B cell (primary cell): Measurements from ENCODE around the gene GOLGA6L10. TPM values are rescaled to one million over a fixed set of nuclear protein-coding genes. Genes with fewer than 3 reads are reported as not detected.
"Not testable (repeated sequence)": the region's sequence is repeated elsewhere in the genome, so short reads cannot be mapped to it uniquely, and the experiment has no call there.

ENCODE experiments used
- ATAC-seq: fragments of 200-7000 bp; cut with Tn5 transposase; one replicate; pipeline ENCODE4 v1.10.0; 2021; ENCODE audit warnings: low read depth, mild to moderate bottlenecking, moderate number of reproducible peaks, moderate library complexity
- CTCF ChIA-PET: fragments of 350-600 bp; sonication (Branson Sonifier 250); formaldehyde crosslinking; loops from one replicate; lab custom pipeline; 2021; ENCODE audit warnings: antibody characterized with exemption, inconsistent platforms; lab: Charles Lee
- POLR2A ChIA-PET: fragments of 350-600 bp; sonication (Branson Sonifier 250); formaldehyde crosslinking; loops from one replicate; lab custom pipeline; 2021; ENCODE audit warnings: antibody characterized with exemption; lab: Charles Lee
- DNase-seq: peaks from one replicate; pipeline ENCODE4 v3.0.0; 2013
- H2AFZ ChIP-seq: 2 replicates; pipeline ENCODE4 v1.6.1; 2012; ENCODE audit warnings: mild to moderate bottlenecking, low read depth, low read length; ENCODE audit not compliant: insufficient read depth, poor library complexity, severe bottlenecking
- H3K27ac ChIP-seq, 2 donors: 1 replicate in 1 of 2; 2 replicates in 1 of 2; pipeline ENCODE4 v1.5.1; 2012 to 2013; ENCODE audit warnings: low read length in 2 of 2, mild to moderate bottlenecking in 2 of 2, moderate library complexity in 1 of 2
- H3K27me3 ChIP-seq, 4 experiments: fragments of 200-600 bp in 1 of 4; sonication (generic) in 1 of 4; replicated peaks in 1 of 4; 1 replicate in 2 of 4; 2 replicates in 2 of 4; pipeline versions ENCODE4 v1.6.1 to v1.7.0; 2013 to 2016; ENCODE audit warnings: low read length in 3 of 4, mild to moderate bottlenecking in 2 of 4, mixed read lengths in 1 of 4, moderate library complexity in 1 of 4; ENCODE audit not compliant: insufficient read depth in 4 of 4, control insufficient read depth in 3 of 4; ENCODE audit errors: control extremely low read depth in 1 of 4
- H3K36me3 ChIP-seq, 2 experiments: replicated peaks in 1 of 2; 1 replicate in 1 of 2; 2 replicates in 1 of 2; pipeline versions ENCODE4 v1.6.1 to v1.7.1; 2013; ENCODE audit warnings: low read length in 1 of 2; ENCODE audit not compliant: insufficient read depth in 2 of 2, control insufficient read depth in 1 of 2; ENCODE audit errors: control extremely low read depth in 1 of 2, extremely low read depth in 1 of 2
- H3K4me1 ChIP-seq, 2 donors: fragments of 200-600 bp in 1 of 2; sonication (generic) in 1 of 2; 1 replicate in 1 of 2; 2 replicates in 1 of 2; pipeline versions ENCODE4 v1.5.1 to v1.6.1; 2013 to 2017; ENCODE audit warnings: low read length in 2 of 2; ENCODE audit not compliant: control insufficient read depth in 2 of 2, insufficient read depth in 2 of 2
- H3K4me2 ChIP-seq: replicated peaks from 2 replicates; pipeline ENCODE3; 2012; ENCODE audit warnings: mild to moderate bottlenecking, low read depth, low read length; ENCODE audit not compliant: poor library complexity, severe bottlenecking
- H3K4me3 ChIP-seq, 5 experiments: fragments of 200-600 bp in 1 of 5; sonication (generic) in 1 of 5; 1 replicate in 3 of 5; 2 replicates in 2 of 5; pipeline versions ENCODE4 v1.5.1 to v1.7.0; 2011 to 2016; ENCODE audit warnings: low read length in 4 of 5, mild to moderate bottlenecking in 4 of 5, low read depth in 2 of 5, control low read depth in 1 of 5, moderate library complexity in 1 of 5; ENCODE audit not compliant: insufficient read depth in 1 of 5; ENCODE audit errors: control extremely low read depth in 1 of 5, extremely low read depth in 1 of 5
- H3K79me2 ChIP-seq: fragments of 200-600 bp; sonication (generic); one replicate; pipeline ENCODE4 v1.6.0; 2016; ENCODE audit warnings: low read length; ENCODE audit not compliant: control insufficient read depth, insufficient read depth
- H3K9ac ChIP-seq: fragments of 200-600 bp; sonication (generic); 2 replicates; pipeline ENCODE4 v1.6.1; 2017; ENCODE audit warnings: mild to moderate bottlenecking, low read length, moderate library complexity
- H3K9me3 ChIP-seq, 3 donors: one replicate each; pipeline versions ENCODE4 v1.6.1 to v1.7.1; 2013; ENCODE audit warnings: low read length in 2 of 3; ENCODE audit not compliant: control insufficient read depth in 2 of 3, insufficient read depth in 1 of 3; ENCODE audit errors: control extremely low read depth in 1 of 3
- H4K20me1 ChIP-seq: 2 replicates; pipeline ENCODE4 v1.6.0; 2012; ENCODE audit warnings: mild to moderate bottlenecking, low read length; ENCODE audit not compliant: insufficient read depth, control insufficient read depth, poor library complexity, severe bottlenecking
- H3K27ac Mint-ChIP-seq: one replicate; pipeline ENCODE4 v1.8.0; 2021; ENCODE audit warnings: mixed read lengths
- H3K27me3 Mint-ChIP-seq: one replicate; pipeline ENCODE4 v1.8.0; 2021; ENCODE audit warnings: mixed read lengths
- H3K4me1 Mint-ChIP-seq: one replicate; pipeline ENCODE4 v1.8.0; 2021; ENCODE audit warnings: mixed read lengths
- H3K4me3 Mint-ChIP-seq: one replicate; pipeline ENCODE4 v1.8.0; 2021; ENCODE audit warnings: mixed read lengths
- H3K9me3 Mint-ChIP-seq: one replicate; pipeline ENCODE4 v1.8.0; 2022; ENCODE audit warnings: mixed read lengths; ENCODE audit not compliant: insufficient read depth
- EZH2 ChIP-seq: IDR thresholded peaks from 2 replicates; pipeline ENCODE4 v1.6.1; 2012; ENCODE audit warnings: borderline replicate concordance, low read depth, mild to moderate bottlenecking, moderate library complexity, low read length; ENCODE audit not compliant: insufficient read depth, poor library complexity, severe bottlenecking
- WGBS: methylation state at CpG from one replicate; pipeline ENCODE4 v1.1.5; 2013; ENCODE audit warnings: missing lambda C conversion rate; ENCODE audit not compliant: insufficient coverage; 5-methylcytosine and 5-hydroxymethylcytosine counted together
- intact Hi-C: fragments of 100-400 bp; cut with micrococcal nuclease; formaldehyde crosslinking; loops from one replicate; pipeline ENCODE4 v1.10.0; 2022
- polyA minus RNA-seq: library from RNA; depleted of rRNA, polyadenylated mRNA; stranded (reverse); fragments of >200 nt; gene quantifications from 2 replicates; pipeline ENCODE4 v1.2.3, GENCODE V29; 2012
- polyA plus RNA-seq: library from polyadenylated mRNA; depleted of rRNA; stranded (reverse); fragments of >200 nt; gene quantifications from 2 replicates; pipeline ENCODE4 v1.2.3, GENCODE V29; 2012
- total RNA-seq, 2 donors: library from RNA; stranded (reverse); fragments of 120-200 nt in 1 of 2; gene quantifications; 1 replicate in 1 of 2; 2 replicates in 1 of 2; pipeline versions ENCODE4 v1.2.3 to v1.2.4, GENCODE V29; 2013 to 2022
- TF ChIP-seq, protein P1 (sequence below): fragments of 200-600 bp; IDR thresholded peaks from one replicate; pipeline ENCODE4 v1.8.0; 2022; ENCODE audit warnings: antibody characterized with exemption, mild to moderate bottlenecking

Gene GOLGA6L10, protein sequence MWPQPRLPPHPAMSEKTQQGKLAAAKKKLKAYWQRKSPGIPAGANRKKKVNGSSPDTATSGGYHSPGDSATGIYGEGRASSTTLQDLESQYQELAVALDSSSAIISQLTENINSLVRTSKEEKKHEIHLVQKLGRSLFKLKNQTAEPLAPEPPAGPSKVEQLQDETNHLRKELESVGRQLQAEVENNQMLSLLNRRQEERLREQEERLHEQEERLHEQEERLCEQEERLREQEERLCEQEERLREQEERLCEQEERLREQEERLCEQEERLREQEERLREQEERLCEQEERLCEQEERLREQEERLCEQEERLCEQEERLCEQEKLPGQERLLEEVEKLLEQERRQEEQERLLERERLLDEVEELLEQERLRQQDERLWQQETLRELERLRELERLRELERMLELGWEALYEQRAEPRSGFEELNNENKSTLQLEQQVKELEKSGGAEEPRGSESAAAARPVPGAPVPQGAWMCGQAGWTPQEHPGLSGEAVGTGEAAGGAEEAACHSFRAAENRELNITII
- total RNA-seq = 1.1 and 2.1 TPM in 2 replicates
- 1.4 TPM for total RNA-seq (2013)
- 0.73 and 2.6 TPM in 2 replicates for polyA plus RNA-seq
- polyA minus RNA-seq = 1.4 TPM in 1 of 2 replicates, not detected in the other

- H2AFZ ChIP-seq, H3K4me3 Mint-ChIP-seq, H3K9ac ChIP-seq, H3K4me3 ChIP-seq, intact Hi-C loops, H3K27me3 ChIP-seq, H3K4me1 Mint-ChIP-seq, H3K27ac ChIP-seq, H3K27ac Mint-ChIP-seq, DNase-seq, ATAC-seq, H4K20me1 ChIP-seq, H3K79me2 ChIP-seq, H3K4me1 ChIP-seq, H3K9me3 ChIP-seq, POLR2A ChIA-PET, H3K9me3 Mint-ChIP-seq, H3K36me3 ChIP-seq, CTCF ChIA-PET, H3K4me2 ChIP-seq, H3K27me3 Mint-ChIP-seq: not testable (repeated sequence)
- WGBS = no CpG with 5 or more reads among the region's 9 CpGs
Observed at GRCh38 chr15:82349375-82349774, at the start of gene GOLGA6L10. TSS of gene GOLGA6L10 (minus strand) at chr15:82349475. CDS start at chr15:82349375, 100 bp downstream.

- Histone ChIP-seq H3K27me3 (no peaks in the 10 kb centered on the region), H3K79me2 (peaks cover 4% of the 10 kb centered on the region), H4K20me1 (no peaks in the 10 kb centered on the region), H3K27ac (peak overlapping the region in 1 of 2 donors; percentile 75), H3K36me3 (no peaks in the 10 kb centered on the region), H3K4me2 (peak overlapping the region; percentile 48), H2AFZ (peak overlapping the region; percentile 56), H3K4me3 (peak overlapping the region in 2 of 5 experiments; percentile 15 to 38), H3K9ac (peak overlapping the region; percentile 36), H3K9me3 (no peaks in the 10 kb centered on the region), H3K4me1 (peaks cover 11% of the 10 kb centered on the region in 2 donors)
- ATAC-seq = no peak
- TF ChIP-seq, protein P1, sequence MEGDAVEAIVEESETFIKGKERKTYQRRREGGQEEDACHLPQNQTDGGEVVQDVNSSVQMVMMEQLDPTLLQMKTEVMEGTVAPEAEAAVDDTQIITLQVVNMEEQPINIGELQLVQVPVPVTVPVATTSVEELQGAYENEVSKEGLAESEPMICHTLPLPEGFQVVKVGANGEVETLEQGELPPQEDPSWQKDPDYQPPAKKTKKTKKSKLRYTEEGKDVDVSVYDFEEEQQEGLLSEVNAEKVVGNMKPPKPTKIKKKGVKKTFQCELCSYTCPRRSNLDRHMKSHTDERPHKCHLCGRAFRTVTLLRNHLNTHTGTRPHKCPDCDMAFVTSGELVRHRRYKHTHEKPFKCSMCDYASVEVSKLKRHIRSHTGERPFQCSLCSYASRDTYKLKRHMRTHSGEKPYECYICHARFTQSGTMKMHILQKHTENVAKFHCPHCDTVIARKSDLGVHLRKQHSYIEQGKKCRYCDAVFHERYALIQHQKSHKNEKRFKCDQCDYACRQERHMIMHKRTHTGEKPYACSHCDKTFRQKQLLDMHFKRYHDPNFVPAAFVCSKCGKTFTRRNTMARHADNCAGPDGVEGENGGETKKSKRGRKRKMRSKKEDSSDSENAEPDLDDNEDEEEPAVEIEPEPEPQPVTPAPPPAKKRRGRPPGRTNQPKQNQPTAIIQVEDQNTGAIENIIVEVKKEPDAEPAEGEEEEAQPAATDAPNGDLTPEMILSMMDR = no peak
- no peak for TF ChIP-seq EZH2
- no CpG with 5 or more reads among the region's 1 CpG for WGBS
- H3K9me3 Mint-ChIP-seq = no peaks in the 10 kb centered on the region
- DNase-seq = no peak
- no peaks in the 10 kb centered on the region for H3K27me3 Mint-ChIP-seq
- CTCF ChIA-PET = no interaction called here
- H3K4me1 Mint-ChIP-seq = peaks cover 14% of the 10 kb centered on the region
- intact Hi-C loops = no loop called here
- peak overlapping the region; percentile 87 for H3K27ac Mint-ChIP-seq
- POLR2A ChIA-PET = interaction anchor here (0.6 kb wide), 1 partner anchor 1124 kb away, joined by 4 read pairs; no protein-coding TSS in a partner anchor
- H3K4me3 Mint-ChIP-seq = peak overlapping the region; percentile 62
Observed at GRCh38 chr15:82398785-82399184, 49.5 kb upstream of the GOLGA6L10 start.
